Type B pancreatic cell (in vitro differentiated cells): ENCODE results near the gene DMAC1. TPM values are rescaled to one million over a fixed set of nuclear protein-coding genes. Genes with fewer than 3 reads are reported as not detected.

Source experiments
- DNase-seq: peaks from one replicate; pipeline ENCODE4 v3.0.0; 2021; ENCODE audit warnings: mixed read lengths; ENCODE audit not compliant: unreplicated experiment; ENCODE audit errors: extremely low spot score
- H3K27ac Mint-ChIP-seq: 2 replicates; pipeline ENCODE4 v1.8.0; 2021; ENCODE audit warnings: mild to moderate bottlenecking, mixed read lengths
- H3K27me3 Mint-ChIP-seq: 2 replicates; pipeline ENCODE4 v1.8.0; 2021; ENCODE audit warnings: mixed read lengths
- H3K36me3 Mint-ChIP-seq: 2 replicates; pipeline ENCODE4 v1.8.0; 2021; ENCODE audit warnings: mixed read lengths
- H3K4me1 Mint-ChIP-seq: one replicate; pipeline ENCODE4 v1.8.0; 2021; ENCODE audit warnings: mixed read lengths; ENCODE audit not compliant: unreplicated experiment
- H3K4me3 Mint-ChIP-seq: 2 replicates; pipeline ENCODE4 v1.8.0; 2021; ENCODE audit warnings: mild to moderate bottlenecking, mixed read lengths
- H3K9me3 Mint-ChIP-seq: 2 replicates; pipeline ENCODE4 v1.8.0; 2021; ENCODE audit warnings: mixed read lengths
- CTCF ChIP-seq: fragments of 200-600 bp; sonication (generic); conservative IDR thresholded peaks from 2 replicates; pipeline ENCODE4 v1.5.0; 2021; ENCODE audit warnings: antibody characterized with exemption, mild to moderate bottlenecking
- total RNA-seq: library from RNA; stranded (reverse); gene quantifications from 2 replicates; pipeline ENCODE4 v1.2.1, GENCODE V29; 2021; ENCODE audit warnings: low replicate concordance

The DMAC1 gene
- total RNA-seq, 1 donor from 2014 or later = 83.9 TPM

DNA sequence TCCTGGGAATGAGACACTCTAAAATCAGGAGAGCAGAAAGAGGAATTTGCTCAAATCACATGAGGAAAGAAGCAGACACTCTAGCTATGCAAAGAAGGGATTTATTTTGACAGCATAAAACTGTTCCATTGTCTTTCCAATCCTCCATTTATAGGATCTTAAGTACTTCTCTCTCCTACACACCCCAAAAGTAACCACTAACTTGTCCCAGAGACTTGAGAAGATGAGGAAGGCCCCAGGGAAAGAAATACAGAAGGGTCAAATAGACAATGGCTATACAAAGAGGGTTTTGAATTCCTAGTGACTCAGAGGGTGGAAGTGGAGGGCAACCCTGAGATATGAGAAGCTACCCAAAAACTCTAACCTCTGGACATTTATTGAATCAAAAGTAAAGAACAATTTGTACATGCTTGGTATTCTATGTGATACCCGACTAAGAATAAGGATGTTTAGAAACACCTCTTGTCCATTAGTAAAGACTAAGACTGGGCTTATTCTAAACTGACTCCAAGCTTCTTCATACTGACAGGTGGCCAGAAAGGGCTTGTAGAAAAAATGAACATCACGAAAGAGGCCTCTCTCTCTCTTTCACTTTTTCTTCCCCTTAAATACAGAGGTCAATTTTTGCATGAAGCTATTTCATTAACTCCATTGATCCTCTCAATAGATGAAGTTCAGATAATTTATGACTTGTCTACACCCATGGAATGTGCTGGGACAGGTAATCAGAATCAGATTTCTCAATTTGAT is 20.6 kb downstream of the DMAC1 start:
- Mint-ChIP-seq H3K4me3 (no peak overlapping the region), H3K27me3 (peaks cover 4% of the 10 kb centered on the region), H3K4me1 (peaks cover 25% of the 10 kb centered on the region), H3K36me3 (no peaks in the 10 kb centered on the region), H3K9me3 (no peaks in the 10 kb centered on the region), H3K27ac (no peak overlapping the region)
- no peak for TF ChIP-seq CTCF
- no peak for DNase-seq

DNA sequence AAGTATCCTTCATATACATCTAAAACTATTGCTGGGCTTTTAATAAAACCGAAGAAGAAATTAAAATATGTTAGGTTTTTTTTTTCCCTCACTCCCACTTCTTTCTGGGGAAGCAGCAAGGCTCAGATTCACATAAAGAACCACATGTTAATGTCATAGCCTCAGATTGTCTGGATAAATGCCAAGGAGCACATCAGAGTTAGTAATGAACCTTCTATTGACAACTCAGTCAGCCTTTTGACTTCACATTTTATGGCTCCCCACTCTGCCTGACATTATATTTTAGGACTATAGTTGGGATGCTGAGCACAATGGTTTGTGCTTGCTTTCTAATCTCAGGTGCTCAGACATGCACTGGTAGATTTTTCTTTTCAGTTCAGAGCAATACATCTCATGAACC is 21.8 kb downstream of the DMAC1 start:
- Mint-ChIP-seq H3K27ac (no peak overlapping the region), H3K27me3 (peaks cover 4% of the 10 kb centered on the region), H3K4me1 (peaks cover 25% of the 10 kb centered on the region), H3K36me3 (no peaks in the 10 kb centered on the region), H3K4me3 (no peak overlapping the region), H3K9me3 (no peaks in the 10 kb centered on the region)
- TF ChIP-seq CTCF = no peak
- DNase-seq = no peak

GRCh38 chr9:7770111-7770510 is 29.5 kb downstream of the DMAC1 start:
- Mint-ChIP-seq H3K4me3 (no peak overlapping the region), H3K36me3 (no peaks in the 10 kb centered on the region), H3K27ac (no peak overlapping the region), H3K9me3 (peaks cover 9% of the 10 kb centered on the region), H3K4me1 (no peaks in the 10 kb centered on the region), H3K27me3 (no peaks in the 10 kb centered on the region)
- no peak for DNase-seq
- TF ChIP-seq CTCF = no peak

GRCh38 chr9:7762600-7762999 is 37.0 kb downstream of the DMAC1 start:
- no peak for DNase-seq
- no peak overlapping the region for H3K27ac Mint-ChIP-seq

GRCh38 chr9:7760014-7760415 is 39.6 kb downstream of the DMAC1 start:
- H3K27me3 Mint-ChIP-seq = no peaks in the 10 kb centered on the region
- H3K4me3 Mint-ChIP-seq = no peak overlapping the region
- peaks cover 8% of the 10 kb centered on the region for H3K4me1 Mint-ChIP-seq
- DNase-seq = no peak
- TF ChIP-seq CTCF = no peak
- no peaks in the 10 kb centered on the region for H3K9me3 Mint-ChIP-seq
- no peak overlapping the region for H3K27ac Mint-ChIP-seq
- no peaks in the 10 kb centered on the region for H3K36me3 Mint-ChIP-seq

More at GRCh38 chr9:7762600-7762999, 37.0 kb downstream of the DMAC1 start:
- Mint-ChIP-seq H3K4me3 (no peak overlapping the region), H3K9me3 (peaks cover 9% of the 10 kb centered on the region), H3K36me3 (no peaks in the 10 kb centered on the region), H3K4me1 (peaks cover 8% of the 10 kb centered on the region), H3K27me3 (no peaks in the 10 kb centered on the region)
- TF ChIP-seq CTCF = no peak

DNA sequence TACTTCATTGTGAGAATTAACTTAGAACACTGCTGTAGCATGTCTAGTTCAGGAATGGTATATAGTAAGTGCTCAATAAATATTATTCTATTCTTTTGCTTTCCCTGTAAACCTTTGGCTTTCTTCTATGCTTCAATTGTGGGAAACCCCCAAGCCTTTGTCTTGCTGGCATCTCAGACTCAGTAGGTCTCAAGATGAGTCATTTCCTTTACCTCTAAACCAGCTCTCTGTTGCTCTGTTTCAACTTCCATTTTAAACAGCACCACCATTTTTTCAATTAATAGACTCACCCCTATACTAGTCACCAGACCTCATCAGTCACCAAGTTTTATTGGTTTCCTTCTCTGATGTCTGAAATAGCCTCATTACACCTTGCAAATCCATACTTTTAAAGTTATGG is 43.5 kb downstream of the DMAC1 start:
- Mint-ChIP-seq H3K27ac (no peak overlapping the region), H3K36me3 (no peaks in the 10 kb centered on the region), H3K27me3 (no peaks in the 10 kb centered on the region), H3K9me3 (peaks cover 6% of the 10 kb centered on the region), H3K4me1 (peaks cover 4% of the 10 kb centered on the region), H3K4me3 (no peak overlapping the region)
- TF ChIP-seq CTCF = no peak
- no peak for DNase-seq
